HG03575 (cell line): ENCODE data around the gene GNG12.

Experiments
- ATAC-seq: cut with Tn5 transposase; IDR thresholded peaks from one replicate; pipeline ENCODE4 v1.9.1; 2021; ENCODE audit not compliant: unreplicated experiment, insufficient number of reproducible peaks, low FRiP score; ENCODE audit errors: extremely low read depth

GNG12 gene

GRCh38 chr1:67832737-67833601, at the start of gene GNG12:
GNG12 (minus strand) TSS chr1:67833467; CDS start chr1:67707686, 125,781 bp downstream.
- ATAC-seq: no peak

- ATAC-seq: no peak
These were observed 49.1 kb upstream of the GNG12 start for GRCh38 chr1:67882196-67882958.

DNA sequence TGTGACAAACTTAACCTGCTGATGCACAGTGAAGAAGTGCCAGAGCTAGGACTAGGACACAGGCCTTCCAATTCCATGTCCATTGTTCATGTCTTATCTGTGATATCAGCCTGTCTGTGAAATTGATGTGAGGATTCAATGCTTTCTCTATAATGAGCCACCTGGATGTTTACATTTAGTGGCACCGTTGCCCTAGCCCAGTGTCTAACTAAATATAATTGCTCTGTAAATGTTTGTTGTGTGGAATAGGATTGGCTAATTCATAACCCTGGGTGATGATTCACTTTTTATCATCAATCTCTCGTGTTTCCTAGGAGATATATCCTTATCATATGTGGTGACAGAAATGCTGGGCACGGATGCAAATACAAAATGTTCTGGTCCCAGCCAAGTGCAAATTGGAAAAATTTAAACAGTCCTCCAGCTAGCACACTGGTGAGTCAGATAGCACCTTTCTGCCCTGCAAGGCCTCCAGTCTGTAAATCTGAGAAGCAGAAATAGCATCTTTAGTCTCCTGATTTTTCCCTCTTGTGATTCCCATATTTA, 46.9 kb upstream of the GNG12 start:
- no peak for ATAC-seq

DNA sequence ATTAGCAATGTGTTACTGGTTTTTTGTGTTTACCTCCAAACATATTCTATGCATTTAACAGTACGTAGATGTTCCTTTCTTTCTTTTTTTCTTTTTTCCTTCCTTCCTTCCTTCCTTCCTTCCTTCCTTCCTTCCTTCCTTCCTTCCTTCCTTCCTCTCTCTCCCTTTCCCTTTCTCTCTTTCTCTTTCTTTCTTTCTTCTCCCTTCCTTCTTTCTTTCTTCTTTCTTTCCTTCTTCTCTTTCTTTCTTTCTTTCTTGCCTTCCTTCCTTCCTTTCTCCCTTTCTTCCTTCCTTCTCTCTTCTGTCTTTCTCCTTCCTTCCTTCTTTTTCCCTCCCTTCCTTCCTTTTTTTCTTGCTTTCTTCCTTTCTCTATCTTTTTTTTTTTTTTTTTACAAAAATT, 46.2 kb upstream of the GNG12 start:
- no peak for ATAC-seq

DNA sequence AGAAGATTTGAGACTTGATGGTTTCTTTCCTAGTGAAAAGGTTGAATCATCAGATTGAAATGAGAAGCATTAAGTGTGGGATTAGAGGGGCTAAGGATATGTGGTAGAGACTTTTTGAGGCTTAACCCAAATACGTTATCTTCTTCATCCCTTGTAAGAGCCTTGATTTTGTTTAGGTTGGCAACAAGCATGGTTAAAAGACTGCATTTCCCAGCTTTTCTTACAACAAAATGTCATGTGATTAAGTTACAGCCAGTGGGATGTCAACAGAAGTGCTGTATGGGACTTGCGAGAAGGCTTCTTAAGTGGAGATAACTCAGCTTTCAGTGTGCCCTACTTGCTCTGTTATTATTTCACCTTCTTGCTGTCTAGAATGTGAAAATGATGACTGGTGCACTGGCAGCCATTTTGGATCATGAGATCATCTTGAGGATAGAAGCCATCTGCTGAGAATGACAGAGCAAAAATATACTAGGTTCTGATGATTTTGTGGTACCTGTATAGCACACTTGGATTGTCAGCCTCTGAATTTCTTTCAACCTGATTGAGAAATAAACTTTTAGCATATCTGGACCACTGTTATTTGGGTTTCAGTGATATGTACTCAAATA, 41.3 kb upstream of the GNG12 start:
- no peak for ATAC-seq

GRCh38 chr1:67869233-67869632, 36.0 kb upstream of the GNG12 start:
- no peak for ATAC-seq

DNA sequence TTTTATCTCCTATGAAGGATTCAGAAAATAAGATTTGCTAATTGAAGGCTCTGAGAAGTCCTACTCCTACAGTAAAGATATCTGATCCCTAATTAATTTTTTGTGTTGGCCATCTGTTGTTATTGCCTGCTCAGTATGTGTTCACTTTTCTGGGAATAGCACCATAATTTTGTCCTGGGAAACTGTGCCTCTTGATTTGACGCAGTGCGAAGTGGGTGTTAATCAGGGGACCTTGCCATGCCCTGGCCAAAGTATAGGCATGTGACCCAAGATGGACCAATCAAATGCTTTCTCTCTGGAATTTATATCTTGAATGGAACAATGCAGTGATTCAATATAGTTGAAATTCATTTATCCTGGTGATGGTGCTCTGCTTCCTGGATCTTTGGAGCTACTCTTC, 30.4 kb upstream of the GNG12 start:
- no peak for ATAC-seq

- no peak for ATAC-seq
These were observed 29.4 kb upstream of the GNG12 start for GRCh38 chr1:67862685-67863084.

- no peak for ATAC-seq
These were observed 28.7 kb upstream of the GNG12 start for GRCh38 chr1:67861856-67862516.

DNA sequence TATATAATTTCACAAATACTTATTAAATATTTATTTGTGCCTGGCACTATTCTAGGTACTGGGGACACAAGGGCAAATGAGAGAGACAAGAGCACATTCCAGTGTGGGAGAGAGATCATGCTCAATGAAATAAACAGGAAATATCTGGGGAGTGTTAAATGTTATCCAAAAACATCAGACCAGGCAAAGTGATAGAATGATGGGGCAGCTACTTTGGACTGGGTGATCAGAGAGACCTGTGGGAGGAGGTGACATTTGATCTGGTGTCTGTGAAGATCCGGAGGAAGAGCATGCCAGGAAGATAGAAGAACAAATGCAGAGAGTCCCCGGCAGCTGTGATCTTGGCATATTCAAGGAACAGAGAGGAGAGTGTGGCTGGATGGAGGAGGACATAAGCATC, 27.5 kb upstream of the GNG12 start:
- no peak for ATAC-seq

DNA sequence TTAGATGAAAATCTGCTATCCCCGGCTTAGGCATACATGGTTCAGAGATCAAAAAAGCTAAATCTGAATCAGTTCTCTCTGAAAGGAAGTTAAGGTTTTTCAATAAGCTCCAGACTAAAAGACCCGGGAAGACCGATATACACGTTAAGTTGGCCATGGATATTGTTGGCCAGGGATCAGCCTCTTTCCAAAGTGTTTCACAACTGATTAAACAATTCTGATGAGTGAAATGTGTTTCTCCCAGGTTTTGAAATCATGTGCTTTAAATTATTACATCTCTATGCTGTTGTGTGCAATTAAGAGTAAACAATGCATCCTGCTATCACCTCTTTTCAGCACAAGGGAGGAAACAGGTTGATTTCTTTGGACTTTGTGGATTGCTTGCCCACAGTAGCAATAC, 23.7 kb upstream of the GNG12 start:
- no peak for ATAC-seq

DNA sequence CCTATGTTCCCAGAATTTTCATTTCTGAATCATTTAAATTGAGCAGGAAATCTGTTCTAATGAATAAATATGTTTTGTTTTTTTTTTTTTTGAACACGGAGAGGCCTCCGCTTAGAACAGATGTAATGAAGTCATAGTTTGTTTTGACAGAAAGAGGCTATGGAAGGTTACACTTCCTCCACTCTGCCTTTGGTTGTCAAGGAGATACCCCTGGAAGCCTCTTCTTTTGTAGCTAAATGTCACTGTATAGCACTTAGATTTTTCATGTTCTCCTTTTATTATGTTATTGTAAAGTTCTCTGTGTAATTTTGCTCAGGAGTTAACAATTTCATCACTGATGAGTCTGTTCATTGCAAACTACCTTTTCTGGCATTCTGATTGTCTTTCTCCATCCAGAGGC, 22.7 kb upstream of the GNG12 start:
- ATAC-seq: no peak

DNA sequence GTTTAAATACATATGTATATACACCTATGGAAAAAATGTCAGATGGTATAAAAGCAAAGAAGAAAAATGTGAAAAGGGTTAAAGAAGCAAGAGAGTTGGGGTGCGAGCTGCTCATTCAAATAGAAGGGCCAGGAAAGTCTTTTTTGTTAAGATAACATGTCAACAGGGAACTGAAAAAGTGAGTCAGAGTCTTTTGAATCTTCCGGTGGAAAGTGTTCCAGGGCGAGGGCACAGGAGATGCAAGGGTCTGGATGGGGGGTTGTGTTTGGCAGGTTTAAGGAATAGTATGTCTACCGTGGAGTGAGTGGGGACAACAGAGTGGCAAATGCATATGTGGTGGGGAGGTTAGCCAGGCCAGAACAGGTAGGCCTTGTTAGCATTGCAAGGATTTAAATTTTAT, 22.2 kb upstream of the GNG12 start:
- no peak for ATAC-seq

DNA sequence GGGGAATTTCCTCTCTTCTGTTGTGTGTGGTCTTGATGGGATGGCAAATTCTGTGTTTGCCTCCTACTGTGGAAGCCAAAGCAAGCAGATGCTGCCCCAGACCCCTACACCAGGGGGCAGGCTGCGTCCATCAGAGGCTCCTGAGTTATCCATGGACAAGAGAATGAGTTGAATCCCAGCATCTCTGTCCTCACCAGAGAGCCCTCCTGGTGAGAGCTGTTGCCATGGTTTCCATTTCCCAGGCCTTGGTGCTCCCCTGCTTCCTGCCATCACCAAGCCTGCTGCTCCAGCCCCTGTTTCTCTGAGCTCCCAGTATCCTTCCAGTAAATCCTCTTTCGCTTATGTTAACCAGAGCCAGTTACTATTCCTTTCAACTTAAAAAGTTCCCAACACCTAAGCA, 20.4 kb upstream of the GNG12 start:
- ATAC-seq: no peak

DNA sequence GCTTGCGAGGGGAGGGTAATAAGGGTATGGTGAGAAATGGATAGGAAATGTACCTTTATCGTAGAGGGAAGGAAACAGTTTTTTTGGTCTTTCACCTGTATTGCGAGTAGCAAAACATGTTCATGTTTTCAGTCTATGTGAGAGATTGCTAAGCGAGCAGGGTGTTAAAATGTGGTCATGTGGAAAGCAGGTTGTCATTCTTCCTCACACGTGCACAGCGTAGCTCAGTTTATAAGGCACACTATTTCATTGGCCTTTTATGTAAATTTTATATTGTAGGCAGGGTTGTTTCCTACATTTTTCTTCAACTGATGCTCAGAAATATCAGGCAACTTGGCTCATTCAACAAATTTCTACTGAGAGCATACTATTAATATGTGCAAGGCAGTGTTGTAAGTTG, 18.5 kb upstream of the GNG12 start:
- no peak for ATAC-seq

- ATAC-seq: no peak
These were observed 17.4 kb upstream of the GNG12 start for GRCh38 chr1:67850611-67851075.

DNA sequence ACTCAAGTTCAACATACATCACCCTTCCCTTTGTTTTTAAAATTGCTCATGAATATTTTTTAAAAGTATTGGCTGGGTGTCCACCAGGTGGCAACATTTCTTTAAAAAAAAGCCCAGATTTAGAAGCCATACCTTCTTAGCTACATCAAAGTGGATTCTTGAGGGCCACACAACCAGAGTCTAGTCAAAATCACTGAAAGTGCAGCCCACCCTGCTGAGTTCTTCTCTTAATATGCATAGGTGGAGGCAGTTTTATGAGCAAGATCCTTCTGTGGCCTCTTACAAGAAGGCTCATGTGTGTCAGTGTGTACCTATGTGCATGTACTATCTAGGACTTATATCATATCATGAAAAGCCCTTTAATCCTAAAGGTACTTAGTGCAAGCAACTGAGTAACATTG, 16.9 kb upstream of the GNG12 start:
- ATAC-seq: no peak

DNA sequence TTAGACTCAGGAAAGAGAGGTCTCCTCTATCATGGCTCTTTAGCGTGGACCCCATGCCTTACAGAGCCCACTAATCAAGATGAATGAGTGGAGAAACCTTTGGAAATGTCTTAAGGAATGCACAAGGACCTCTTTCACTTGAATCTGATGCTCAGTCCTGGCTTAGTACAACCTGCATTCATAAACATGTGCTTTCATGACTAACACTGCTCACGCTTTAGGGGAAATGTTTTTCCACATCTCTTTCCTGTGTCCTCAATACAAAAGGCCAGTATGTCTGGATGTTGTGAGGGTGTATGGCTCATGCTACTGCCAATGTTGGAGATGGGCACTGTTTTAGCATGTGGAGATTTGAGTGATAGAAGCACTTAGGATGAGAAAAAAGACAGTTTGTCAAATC, 14.2 kb upstream of the GNG12 start:
- ATAC-seq: no peak

DNA sequence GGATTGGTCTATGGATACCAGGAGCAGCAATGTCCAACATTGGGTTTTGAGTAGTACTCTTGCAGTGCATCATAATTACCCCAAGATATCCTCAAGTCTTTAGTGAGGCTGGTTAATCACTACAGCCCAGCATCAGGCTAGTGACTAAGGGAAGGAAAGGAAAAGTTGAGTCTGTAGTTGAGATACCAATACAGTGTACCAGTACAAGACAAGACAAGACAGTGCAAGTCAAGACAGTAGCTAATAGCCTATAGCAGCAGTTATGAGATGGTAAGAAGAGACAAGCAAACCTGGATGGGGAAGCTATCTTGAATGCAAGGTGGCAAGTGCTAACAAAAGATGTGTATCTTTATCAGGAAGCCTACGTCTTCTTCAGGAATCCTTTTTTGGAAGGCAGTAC, 13.3 kb upstream of the GNG12 start:
- no peak for ATAC-seq
